HG02588 (cell line): ENCODE data around the gene AUTS2.

ENCODE experiments used
- ATAC-seq: cut with Tn5 transposase; IDR thresholded peaks from one replicate; pipeline ENCODE4 v1.9.1; 2021; ENCODE audit warnings: mild to moderate bottlenecking, moderate library complexity; ENCODE audit not compliant: unreplicated experiment

The AUTS2 gene

DNA sequence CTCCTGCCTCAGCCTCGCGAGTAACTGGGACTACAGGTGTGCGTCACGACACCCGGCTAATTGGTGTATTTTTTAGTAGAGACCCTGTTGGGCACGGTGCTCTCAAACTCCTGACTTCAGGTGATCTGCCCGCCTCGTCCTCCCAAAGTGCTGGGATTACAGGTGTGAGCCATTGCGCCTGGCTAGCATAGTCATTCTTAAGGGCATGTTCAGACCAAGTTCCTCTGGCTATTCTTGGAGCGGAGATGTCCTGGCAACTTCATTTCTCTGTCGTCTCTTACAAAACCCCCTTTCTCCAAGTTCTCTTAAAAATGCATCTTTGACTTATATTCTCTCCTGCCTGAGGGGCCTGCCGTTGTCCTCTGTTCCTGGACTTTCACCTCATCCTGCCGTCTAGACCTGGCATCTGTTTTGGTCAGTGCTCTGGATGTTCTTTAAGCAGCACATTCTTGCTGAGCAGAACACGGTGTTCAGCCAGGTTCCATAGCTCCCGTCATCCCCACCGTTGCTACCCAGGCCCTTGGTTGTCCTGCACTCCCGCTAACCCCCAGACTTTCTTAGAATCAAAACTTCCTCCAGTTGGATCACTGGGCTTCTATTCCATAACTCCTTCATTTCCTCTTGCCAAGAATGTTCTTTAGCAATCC lies 1023.8 kb downstream of the AUTS2 start:
- no peak for ATAC-seq

DNA sequence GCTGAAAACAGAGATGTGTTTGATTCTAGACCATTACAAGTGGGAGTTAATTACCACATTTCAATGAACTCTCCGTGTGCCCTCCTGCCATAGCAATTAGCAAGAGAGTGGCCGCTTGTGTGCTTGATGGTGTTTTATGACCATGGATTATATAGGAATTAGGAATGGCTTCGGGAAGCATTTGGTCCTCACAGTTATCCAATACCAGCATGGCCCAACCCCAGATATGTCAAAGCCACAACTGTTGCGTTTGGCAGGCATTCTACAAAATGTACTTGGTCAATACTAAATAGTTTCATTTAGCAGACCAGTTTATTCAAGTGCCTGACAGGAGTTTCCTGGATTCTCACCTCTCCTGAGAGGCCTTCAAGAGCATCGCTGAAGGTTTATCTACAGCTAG lies 1024.7 kb downstream of the AUTS2 start:
- no peak for ATAC-seq

DNA sequence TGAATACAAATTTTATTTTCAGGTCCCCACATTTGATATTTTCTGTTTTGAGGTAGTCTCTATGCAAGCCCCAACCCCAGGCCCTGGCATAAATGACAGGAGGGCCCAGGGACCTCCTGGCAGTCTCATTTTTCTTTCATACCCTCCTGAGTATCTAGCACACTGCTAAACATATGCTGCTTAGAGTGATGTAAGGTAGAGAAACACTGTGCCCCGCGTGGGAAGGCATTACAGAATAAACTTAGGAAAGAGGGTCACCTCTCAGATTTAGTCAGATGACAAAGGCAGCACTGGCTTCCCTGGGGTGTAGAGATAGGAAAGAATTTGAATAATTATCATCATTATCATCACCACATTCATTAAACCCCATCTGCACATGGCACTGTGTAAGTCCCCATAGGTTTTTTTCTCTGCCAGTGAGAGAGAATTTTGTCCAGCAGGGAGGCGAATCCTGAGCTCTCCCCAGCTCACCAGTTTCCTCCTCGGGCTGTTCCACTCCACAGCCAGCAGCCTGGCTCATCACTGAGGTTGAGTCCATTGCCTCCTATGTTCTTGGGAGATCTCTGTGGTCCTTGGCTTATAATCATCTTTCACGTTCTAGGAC lies 1026.3 kb downstream of the AUTS2 start:
- ATAC-seq, result no peak

DNA sequence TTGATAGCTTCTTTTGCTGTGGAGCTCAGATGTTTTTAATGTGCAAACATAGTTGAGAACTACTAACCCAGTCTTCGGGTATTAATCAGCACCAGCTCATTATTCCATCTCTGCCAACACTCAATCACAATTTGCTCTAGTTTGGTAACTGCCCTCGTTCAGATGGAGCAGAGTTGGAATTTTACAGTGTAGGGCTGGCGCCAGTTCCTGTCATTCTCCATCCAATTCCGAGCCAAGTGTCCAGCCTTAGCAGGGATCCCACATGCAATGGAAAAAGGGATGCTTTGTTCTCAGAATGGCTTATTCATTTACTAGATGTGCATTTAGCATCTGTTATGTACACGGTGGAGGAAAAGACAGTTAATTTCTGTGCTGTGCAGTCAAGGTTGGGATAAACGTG lies 1029.2 kb downstream of the AUTS2 start:
- ATAC-seq, result no peak

DNA sequence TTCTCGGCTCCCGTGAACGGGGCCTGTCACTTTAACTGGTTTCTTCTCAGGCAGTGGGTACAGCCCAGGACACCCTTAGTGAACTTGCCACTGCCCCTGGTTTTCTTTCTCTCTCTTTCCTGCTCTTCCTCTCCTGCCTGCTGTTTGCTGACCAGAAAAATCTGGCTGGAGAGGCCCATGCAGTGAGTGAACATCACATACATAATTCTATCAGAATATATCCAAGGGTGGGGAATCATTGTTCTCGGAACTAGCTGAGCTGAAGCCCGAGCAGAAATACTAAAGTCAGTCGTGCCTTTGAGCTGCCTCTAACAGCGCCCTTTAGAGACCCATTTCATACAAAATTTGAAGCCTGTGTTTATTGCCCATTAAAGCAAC lies 1032.2 kb downstream of the AUTS2 start:
- no peak for ATAC-seq

DNA sequence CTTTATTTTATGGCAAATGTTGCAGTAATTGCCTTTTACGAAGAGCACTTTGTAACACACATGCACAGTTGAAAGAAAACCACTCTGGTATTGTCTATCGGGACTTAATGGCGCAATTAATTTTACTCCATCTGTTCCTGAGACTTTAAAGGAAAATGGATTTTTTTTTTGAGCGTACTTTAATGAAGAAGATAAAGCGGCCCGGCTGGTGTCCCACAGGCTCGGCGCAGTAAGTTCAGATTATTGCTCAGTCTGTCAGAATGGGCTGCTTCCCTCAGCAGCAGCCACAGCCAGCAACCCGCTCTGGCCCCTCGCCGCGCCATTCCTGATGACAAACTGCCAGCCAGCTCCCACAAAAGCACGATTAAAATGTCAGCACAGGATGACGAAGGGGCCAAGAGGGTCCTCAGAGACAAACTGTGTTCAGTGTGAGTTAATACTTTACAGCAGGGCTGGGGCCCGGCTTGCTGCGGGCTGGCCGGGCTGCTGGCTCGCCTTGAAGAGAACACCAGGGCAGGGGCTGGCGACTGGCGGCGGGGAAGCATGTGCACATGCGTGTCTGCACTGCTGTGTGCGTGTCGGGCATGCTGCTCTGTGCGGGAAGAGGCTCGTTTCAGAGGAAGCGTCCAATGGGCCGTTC lies 1032.7 kb downstream of the AUTS2 start:
- ATAC-seq, result no peak

DNA sequence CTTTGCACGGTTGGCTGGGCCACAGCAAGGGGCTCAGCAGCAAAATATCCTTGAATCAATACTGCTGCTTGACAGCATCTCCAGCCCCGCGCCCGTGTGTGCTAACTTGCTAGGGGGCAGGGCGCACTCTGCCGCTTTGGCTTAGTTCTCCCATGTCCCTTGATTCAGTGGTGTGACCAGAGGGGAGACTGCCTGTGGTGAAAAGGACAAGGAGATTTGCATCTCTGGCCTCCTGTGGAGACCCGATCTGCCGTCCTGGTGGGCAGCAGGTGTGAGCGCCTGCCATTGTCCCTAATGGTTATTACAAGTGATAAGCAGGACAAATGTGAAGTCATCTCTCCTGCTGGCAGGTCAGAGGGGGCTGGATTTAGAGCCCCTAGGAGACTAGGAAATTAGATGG lies 1033.4 kb downstream of the AUTS2 start:
- ATAC-seq, result no peak

DNA sequence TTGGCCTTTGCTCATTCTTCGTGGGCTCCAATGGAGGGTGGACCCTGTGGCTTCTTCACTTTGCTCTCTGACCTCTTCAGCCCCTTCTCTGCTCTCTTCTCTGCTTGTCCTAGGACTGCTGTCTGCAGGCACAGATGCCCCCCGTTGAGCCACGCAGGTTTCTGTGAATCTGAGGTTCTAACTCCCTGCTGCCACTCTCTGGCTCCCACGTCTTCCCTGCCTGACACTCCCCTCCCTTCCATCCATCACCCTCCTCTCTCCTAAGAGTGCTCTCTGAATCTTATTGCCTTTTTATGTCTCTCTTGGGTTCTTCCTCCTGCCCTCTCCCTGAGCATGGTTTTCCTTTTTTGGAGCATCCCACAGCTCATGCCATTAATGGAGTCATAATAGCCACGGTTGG lies 1034.1 kb downstream of the AUTS2 start:
- ATAC-seq, result no peak

DNA sequence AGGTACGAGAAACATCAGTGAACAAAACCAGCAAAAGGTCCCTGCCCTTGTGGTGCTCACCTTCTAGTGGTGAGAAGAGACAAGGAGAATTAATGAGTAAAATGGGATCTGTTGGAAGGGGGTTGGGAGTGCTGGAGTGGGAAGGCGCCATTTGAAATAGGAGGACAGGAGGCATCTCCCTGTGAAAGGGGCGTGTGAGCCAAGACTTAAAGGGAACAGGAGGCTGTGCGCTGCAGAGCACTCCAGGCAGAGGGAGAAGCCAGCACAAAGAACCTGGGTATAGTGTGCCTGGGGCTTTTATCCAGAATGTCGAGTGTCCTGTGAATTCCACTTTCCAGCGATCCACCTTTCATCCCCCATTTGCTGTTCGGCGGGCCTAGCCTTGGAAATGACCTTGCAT lies 1035.8 kb downstream of the AUTS2 start:
- ATAC-seq, result no peak

DNA sequence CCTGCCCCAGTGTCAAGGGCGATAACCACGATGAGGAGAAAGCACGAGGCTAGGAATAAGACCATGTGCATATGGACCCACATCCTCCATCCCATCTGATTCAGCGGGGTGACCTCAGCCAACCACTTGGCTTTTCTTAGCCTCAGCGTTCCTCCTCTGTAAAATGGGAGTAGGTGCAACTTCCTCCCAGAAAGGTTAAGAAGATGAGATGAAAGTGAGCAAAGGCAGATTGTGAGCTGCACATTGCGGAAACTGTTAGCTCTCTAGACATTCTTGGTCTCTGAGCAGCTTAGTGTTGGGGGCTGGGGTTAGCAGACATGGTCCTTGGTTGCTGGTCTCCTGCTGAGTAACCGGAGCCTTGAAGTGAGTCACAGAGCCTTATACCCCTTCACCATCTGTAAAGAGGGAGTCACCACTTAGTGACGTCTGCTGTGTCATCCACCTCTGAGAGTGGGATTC lies 1036.4 kb downstream of the AUTS2 start:
- ATAC-seq, result no peak

DNA sequence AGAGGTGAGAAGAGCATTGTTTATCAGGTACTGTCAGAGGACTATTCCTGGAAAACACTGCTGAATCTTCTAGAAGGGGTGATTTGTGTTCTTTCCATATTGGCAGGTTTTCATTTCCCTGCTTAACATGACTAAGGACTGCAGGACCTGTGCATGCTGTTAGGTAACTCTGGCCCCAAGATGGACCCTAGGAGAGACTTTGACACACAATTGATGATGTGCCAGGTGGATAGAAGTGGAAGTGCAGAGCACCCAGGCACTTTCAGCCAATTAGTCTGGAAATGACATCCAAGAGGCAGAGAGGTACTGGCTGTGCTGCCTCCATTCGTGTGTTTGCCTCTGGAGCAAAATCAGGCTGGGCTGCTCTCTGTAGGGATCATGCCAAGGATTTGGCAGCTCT lies 1037.4 kb downstream of the AUTS2 start:
- no peak for ATAC-seq

DNA sequence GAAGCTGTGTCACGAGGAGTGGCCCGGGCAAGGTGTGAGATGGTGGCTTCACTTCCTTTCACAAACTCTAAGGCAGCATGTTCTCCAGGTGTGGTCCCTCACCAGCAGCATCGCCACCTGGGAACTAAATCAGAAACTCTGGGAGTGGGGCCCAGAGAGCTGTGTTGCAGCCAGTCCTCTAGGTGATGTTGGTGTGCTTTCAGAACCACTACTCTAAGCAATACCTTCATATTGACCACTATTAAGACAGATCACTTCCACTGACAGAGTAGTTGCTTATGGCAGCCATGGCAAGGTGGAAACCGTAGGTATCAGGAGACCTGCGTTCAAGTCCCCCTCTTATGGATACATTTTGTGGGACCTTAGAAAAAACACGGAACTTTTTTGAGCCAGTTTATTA lies 1037.9 kb downstream of the AUTS2 start:
- ATAC-seq, result no peak

DNA sequence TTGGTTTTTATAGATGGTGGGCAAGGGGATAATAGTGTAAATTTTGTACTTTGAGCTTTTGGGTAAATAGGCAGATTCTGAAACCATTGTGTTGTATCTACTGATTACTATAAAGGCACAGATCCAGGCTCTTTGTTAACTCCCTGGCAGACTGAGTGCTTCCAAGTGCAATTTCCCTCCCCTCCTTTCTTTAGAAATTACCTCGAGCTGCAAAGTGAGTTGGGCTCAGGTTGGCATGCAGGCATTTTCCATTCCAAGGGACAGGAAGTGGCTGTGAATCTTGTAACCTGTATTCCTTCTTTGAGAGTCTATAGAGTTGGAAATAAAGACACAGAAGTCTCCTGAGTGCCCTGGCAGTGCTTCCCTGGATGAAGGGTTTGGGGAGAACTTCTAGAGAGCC lies 1039.5 kb downstream of the AUTS2 start:
- ATAC-seq, result no peak

DNA sequence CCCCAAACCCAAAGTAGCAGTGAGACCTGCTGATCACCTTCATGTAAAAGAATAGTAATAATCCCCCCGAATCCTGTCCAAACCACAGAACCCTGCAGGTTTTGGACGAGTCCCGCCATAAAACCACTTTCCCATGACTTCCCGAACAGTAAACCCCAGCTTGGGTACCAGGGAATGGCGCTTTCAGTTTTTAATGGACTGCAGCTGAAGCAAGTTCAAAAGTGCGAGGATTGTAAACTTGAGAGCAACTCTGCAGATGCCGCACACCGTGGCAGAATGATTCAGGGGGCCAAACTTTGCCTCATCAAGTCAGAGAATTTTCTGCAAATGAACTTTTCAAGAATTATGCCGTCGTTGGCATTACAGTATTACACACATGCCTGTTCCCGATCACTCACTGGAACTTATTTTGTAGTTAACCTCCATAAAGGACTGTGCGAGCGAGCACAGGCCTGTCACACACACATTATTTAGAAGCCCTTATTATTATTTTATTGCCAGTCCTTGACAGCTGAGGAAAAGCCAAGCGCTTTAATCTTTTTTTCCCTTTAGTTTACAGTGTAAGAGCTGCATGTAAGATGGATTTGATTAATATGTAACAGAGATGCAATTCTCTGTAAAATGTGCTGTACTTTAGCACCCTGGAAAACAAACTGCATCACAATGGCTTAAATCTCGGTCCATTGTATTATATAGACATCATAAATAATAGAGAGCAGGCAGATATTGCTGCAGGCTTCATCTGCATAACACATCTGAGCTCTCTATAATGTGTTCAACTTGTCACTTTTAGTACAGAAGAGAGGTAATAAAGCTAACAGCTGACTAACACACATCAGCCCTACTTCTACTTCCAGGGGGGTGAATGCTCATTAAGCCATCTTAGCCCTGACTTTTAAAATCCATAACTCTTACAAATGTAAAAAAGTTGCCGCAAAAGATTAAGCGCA lies 1040.2 kb downstream of the AUTS2 start:
- ATAC-seq, result no peak

DNA sequence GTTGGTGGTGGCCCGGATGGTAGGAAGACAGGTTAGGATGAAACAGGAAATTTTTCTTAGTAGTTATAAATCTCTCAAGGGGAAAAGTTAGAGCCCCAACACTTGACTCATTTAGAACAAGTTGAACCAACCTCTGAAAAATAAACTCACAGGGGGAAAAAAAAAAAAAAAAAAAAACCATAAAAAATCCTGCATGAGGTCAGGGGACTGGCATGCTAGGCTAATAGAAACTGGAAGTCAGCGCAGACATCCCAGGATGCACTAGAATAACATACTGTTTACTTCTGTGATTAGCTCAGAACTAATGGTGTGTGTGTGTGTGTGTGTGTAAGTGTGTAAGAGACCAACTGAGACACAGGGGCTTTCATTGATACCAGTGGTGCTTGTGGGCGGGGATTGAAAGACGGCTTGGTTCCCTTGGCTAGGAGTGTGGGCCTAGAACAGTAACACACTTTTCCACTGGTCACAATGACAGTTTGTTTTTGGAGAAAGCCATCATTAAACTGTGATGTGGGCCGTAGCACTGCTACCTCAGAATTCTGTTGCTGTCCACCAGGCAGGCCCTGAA lies 1042.1 kb downstream of the AUTS2 start:
- no peak for ATAC-seq

DNA sequence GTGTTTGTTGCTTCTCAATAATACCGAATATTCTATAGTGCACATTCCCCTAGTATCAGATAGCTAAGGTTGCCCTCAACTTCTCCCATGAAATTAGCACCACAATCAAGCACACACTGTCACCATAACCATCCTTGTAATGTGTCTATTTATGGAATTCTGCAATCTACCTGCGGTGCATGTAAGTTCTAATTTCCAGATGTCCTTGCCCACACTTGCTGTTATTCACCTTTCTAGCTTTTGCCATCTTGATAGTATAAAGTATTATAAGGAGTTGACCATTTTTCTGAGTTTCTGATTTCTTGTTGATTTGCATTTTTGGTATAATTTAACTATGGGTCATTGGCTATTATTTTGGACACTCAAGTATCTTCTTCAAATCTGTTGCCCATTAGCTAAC lies 1043.6 kb downstream of the AUTS2 start:
- ATAC-seq, result no peak

DNA sequence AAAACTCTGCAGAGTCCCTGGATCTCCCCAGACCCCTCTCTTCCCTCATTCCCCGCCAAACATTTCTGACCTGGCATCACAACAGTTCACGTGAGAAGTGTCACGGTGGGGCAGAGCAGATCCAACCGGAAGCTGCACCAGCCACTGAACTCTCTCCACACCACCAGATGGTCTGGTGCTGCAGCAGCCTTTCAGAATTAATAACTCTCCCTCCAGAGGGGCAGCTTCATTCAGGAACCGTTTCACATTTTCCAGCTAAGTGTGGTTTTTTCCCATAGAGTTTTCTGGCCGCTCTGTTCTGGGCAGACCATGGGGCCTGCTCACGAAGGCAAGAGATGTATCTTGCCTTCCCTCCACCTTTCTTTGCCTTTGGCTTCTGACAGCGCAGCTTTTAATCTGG lies 1047.0 kb downstream of the AUTS2 start:
- no peak for ATAC-seq

DNA sequence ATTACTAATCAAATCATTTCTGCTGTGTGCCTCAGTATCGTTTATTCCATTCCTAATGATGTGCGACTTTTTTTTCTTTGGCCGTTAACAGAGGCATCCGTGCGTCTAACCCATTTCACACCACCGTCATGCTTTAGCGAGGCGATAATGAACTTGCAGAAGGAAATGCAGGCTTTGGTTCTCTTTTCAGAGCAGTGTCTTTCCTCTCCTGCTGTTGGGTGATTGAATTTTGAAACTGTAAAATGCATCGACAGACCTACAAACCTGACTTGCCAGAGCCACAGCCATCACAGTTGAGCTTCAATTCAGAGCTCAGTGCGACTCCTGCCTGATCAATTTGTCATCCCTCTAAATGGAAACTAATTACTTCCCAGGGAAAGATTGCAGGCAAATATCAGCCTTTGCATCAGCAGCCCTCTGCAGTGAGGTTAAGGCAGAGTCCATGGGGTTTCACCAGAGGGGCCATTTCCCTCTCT lies 1047.6 kb downstream of the AUTS2 start:
- ATAC-seq, result no peak

DNA sequence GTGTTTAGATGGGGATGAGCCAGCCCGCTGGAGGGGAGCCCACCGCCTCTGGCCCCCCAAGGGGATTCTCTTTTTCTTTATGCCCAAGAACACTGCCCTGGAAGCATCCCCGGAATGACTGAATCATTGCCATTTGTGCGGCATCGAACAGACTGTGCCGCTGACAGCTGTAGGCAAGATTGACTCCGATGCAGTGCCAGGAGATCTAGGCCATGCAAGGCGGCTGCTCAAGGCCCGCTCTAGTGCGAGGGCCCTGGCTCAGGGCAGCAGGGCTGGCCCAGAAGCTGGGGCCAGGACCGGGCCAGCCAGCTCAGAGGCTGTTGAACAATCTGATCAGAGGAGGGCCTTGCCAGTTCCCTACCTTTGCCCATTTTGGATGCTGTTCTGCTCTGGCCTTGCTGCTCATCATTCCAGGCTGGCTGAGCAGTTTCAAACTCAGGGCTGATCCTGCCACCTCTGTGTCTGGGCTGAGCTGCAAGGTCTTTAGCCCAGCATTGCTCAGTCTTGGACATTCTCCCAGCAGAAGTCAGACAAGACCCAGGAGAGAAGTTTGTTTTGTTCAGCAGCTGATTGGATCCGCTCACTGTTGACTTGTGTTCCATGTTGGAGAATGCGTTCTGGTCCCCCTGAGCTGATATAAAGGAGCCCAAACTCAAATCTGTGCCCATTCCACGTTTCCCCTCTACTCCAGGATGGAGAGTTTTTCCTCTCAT lies 1048.4 kb downstream of the AUTS2 start:
- no peak for ATAC-seq

DNA sequence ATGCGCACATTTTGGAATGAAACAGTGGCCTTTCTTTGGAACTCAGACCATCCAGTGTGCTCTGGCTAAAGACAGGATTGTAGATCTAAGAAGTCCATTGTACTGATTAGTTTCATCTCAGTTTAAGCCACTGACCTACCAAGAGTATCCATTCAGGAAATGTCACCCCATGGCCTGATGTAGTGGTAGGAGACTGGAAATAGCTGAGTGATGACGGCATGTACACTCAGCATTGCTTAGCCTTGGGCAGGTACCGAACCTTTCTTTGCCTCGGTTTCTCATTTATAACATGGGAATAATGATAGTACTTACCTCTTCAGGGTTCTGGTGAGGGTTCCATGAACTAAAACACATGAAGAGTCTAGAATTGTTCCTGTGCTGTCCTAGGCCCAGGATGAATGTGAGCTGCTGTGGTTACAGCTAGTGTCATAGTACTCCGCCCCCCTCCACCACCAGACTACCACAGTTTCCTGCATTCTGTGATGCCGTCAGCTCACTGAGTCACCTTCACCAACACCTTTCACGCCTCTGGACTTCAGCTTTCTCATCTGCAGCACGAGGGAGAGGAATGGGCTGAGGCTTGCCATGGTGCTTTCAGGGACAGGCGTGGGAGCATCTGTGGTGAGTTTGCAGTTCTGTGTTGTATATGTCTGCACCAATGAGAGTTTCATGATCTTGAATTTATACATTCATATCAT lies 1049.7 kb downstream of the AUTS2 start:
- ATAC-seq, result peak; percentile 73
